Measurements from ENCODE around the gene RHD. TPM values are rescaled to one million over a fixed set of nuclear protein-coding genes. Genes with fewer than 3 reads are reported as not detected.
"Not testable (repeated sequence)": the region's sequence is repeated elsewhere in the genome, so short reads cannot be mapped to it uniquely, and the experiment has no call there.

Gene RHD
- polyA plus RNA-seq, 3 donors from 2014 or later = 0.19 to 0.26 (median 0.21) TPM

GRCh38 chr1:25361901-25362300 lies 89.6 kb downstream of the RHD start:
- no peaks in the 10 kb centered on the region for H3K9me3 Mint-ChIP-seq
- no peaks in the 10 kb centered on the region for H3K27me3 Mint-ChIP-seq (ENCODE audit: low read depth in 3 of 3)
- peaks cover 0 to 13% of the 10 kb centered on the region in 2 donors for H3K4me1 Mint-ChIP-seq
- no peak overlapping the region for H3K4me3 Mint-ChIP-seq
- peak overlapping the region; percentile 2 to 86 (median 68) for H3K27ac Mint-ChIP-seq
- DNase-seq = no peak
- peaks cover 11 to 24% (median 18%) of the 10 kb centered on the region in 3 donors for H3K36me3 Mint-ChIP-seq

GRCh38 chr1:25362634-25363559 lies 90.6 kb downstream of the RHD start:
- not testable (repeated sequence) for H3K27me3 Mint-ChIP-seq (ENCODE audit: low read depth in 3 of 3); H3K4me3 Mint-ChIP-seq
- H3K27ac Mint-ChIP-seq = peak overlapping the region in 3 of 6 donors; percentile 31 to 86 (median 74)

GRCh38 chr1:25369241-25369640 lies 96.9 kb downstream of the RHD start:
- H3K36me3 Mint-ChIP-seq = no peaks in the 10 kb centered on the region
- no peak overlapping the region for H3K4me3 Mint-ChIP-seq
- H3K27ac Mint-ChIP-seq = no peak overlapping the region
- H3K9me3 Mint-ChIP-seq = no peaks in the 10 kb centered on the region
- no peaks in the 10 kb centered on the region for H3K4me1 Mint-ChIP-seq
- DNase-seq = no peak
- H3K27me3 Mint-ChIP-seq (ENCODE audit: low read depth in 3 of 3) = peaks cover 0 to 4% (median 0%) of the 10 kb centered on the region in 3 donors

More at GRCh38 chr1:25362634-25363559, 90.6 kb downstream of the RHD start:
- H3K4me1 Mint-ChIP-seq = peaks cover 0 to 13% of the 10 kb centered on the region in 2 donors
- DNase-seq, H3K9me3 Mint-ChIP-seq: not testable (repeated sequence)
- peaks cover 7 to 18% (median 14%) of the 10 kb centered on the region in 3 donors for H3K36me3 Mint-ChIP-seq

- H3K9me3 Mint-ChIP-seq, H3K36me3 Mint-ChIP-seq: not testable (repeated sequence)
Measured at GRCh38 chr1:25369691-25370271, 97.5 kb downstream of the RHD start.

GRCh38 chr1:25371757-25372156 lies 99.4 kb downstream of the RHD start:
- H3K4me3 Mint-ChIP-seq; H3K4me1 Mint-ChIP-seq; H3K9me3 Mint-ChIP-seq; H3K27me3 Mint-ChIP-seq (ENCODE audit: low read depth in 3 of 3); DNase-seq; H3K36me3 Mint-ChIP-seq: not testable (repeated sequence)
- H3K27ac Mint-ChIP-seq = peak overlapping the region in 1 of 6 donors; percentile 40

More at GRCh38 chr1:25369691-25370271, 97.5 kb downstream of the RHD start:
- DNase-seq; H3K4me3 Mint-ChIP-seq; H3K4me1 Mint-ChIP-seq; H3K27ac Mint-ChIP-seq; H3K27me3 Mint-ChIP-seq (ENCODE audit: low read depth in 3 of 3): not testable (repeated sequence)

GRCh38 chr1:25378367-25378766 lies 106.1 kb downstream of the RHD start:
- H3K4me3 Mint-ChIP-seq; H3K36me3 Mint-ChIP-seq; DNase-seq; H3K9me3 Mint-ChIP-seq; H3K27me3 Mint-ChIP-seq (ENCODE audit: low read depth in 3 of 3); H3K4me1 Mint-ChIP-seq; H3K27ac Mint-ChIP-seq: not testable (repeated sequence)

Other genes starting within 250 kb of the RHD start
- gene SYF2, start 40.0 kb upstream of the RHD start, polyA plus RNA-seq = 10 to 100 TPM; 65.6 to 82.8 (median 75.9) TPM
- 10 to 100 TPM; 23.9 to 70.1 (median 33.4) TPM for gene RSRP1, start 25.1 kb upstream of the RHD start, polyA plus RNA-seq
- gene TMEM50A, start 65.8 kb downstream of the RHD start, polyA plus RNA-seq = 100 to 1,000 TPM; 238 to 291 (median 240) TPM
- gene RHCE, start 148.3 kb downstream of the RHD start, polyA plus RNA-seq = not detected
- gene MACO1, start 158.4 kb downstream of the RHD start, polyA plus RNA-seq = 1 to 10 TPM in 2 of 3 donors, under 1 TPM in 1; 0.45 to 5.2 (median 3.7) TPM

All from immature natural killer cell (primary cell).